ENCODE data around the gene CASZ1.

The CASZ1 gene

GRCh38 chr1:10669570-10669969 is 126.9 kb downstream of the CASZ1 start:
- H3K9me3 ChIP-seq (ENCODE audit: control insufficient read depth, low read length): no peaks in the 10 kb centered on the region
- peaks cover 51% of the 10 kb centered on the region for H3K4me1 ChIP-seq (ENCODE audit: control insufficient read depth, insufficient read depth, low read length)
- H3K36me3 ChIP-seq (ENCODE audit: control insufficient read depth, insufficient read depth, low read length): no peaks in the 10 kb centered on the region
- H3K9ac ChIP-seq (ENCODE audit: low read length): no peak overlapping the region
- H3K4me3 ChIP-seq (ENCODE audit: low read length): no peak overlapping the region
- H3K27me3 ChIP-seq (ENCODE audit: control insufficient read depth, insufficient read depth, low read length): peaks cover 2% of the 10 kb centered on the region

GRCh38 chr1:10667861-10668761 is 128.3 kb downstream of the CASZ1 start:
- peaks cover 2% of the 10 kb centered on the region for H3K27me3 ChIP-seq (ENCODE audit: control insufficient read depth, insufficient read depth, low read length)

DNA sequence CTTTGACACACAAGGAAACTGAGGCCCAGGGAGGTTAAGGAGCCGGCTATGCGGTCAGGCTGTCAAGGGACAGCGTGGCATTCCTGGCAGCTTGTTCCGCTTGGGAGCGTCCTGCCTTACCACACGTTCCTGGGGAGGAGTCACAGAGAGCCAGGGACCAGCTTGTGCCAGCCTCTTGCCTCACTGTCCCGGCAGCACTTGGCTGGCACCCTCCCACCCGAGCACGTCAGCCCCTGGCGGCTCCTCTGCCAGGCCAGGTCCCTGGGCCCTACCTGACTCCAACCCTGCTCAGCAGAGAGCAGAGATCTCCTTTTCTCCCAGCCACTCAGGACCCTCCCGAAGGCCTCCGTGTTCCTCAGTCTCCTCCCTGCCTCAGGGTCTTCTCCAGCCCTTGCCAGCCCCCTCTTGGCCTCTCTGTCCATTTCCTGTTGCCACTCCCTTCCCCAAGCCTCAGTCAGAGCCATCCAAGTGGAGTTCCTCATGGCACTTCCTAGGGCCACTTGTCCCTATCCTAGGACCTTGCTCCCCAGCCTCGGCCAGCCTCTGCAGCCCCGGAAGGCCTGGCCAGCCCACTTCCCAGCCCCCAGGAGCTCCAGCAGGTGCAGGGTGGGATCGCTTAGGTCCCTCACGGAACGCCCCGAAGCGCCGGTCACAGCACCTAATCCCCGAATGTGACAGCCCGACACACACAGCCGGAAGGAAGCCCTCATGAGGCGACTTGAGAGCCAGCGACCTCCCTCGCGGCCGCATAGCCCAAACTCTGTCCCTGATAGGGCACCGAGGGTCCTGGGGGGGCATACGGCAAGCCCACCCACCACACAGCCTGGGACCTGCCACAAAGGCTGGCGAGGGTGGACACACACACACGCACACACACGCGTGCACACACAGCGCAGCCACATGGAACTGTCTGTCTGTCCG is 130.3 kb downstream of the CASZ1 start:
- Histone ChIP-seq H3K36me3 (ENCODE audit: control insufficient read depth, insufficient read depth, low read length) (peaks cover 6% of the 10 kb centered on the region), H3K27me3 (ENCODE audit: control insufficient read depth, insufficient read depth, low read length) (no peaks in the 10 kb centered on the region), H3K9me3 (ENCODE audit: control insufficient read depth, low read length) (no peaks in the 10 kb centered on the region), H3K4me1 (ENCODE audit: control insufficient read depth, insufficient read depth, low read length) (peaks cover 50% of the 10 kb centered on the region), H3K4me3 (ENCODE audit: low read length) (no peak overlapping the region), H3K9ac (ENCODE audit: low read length) (peak overlapping the region; percentile 58)

More at GRCh38 chr1:10667861-10668761, 128.3 kb downstream of the CASZ1 start:
- Histone ChIP-seq H3K4me3 (ENCODE audit: low read length) (no peak overlapping the region), H3K9ac (ENCODE audit: low read length) (peak overlapping the region; percentile 43), H3K9me3 (ENCODE audit: control insufficient read depth, low read length) (no peaks in the 10 kb centered on the region), H3K36me3 (ENCODE audit: control insufficient read depth, insufficient read depth, low read length) (peaks cover under 1% of the 10 kb centered on the region), H3K4me1 (ENCODE audit: control insufficient read depth, insufficient read depth, low read length) (peaks cover 53% of the 10 kb centered on the region)

GRCh38 chr1:10665226-10665625 is 131.2 kb downstream of the CASZ1 start:
- peaks cover 6% of the 10 kb centered on the region for H3K36me3 ChIP-seq (ENCODE audit: control insufficient read depth, insufficient read depth, low read length)
- no peak overlapping the region for H3K4me3 ChIP-seq (ENCODE audit: low read length)
- no peaks in the 10 kb centered on the region for H3K27me3 ChIP-seq (ENCODE audit: control insufficient read depth, insufficient read depth, low read length)
- H3K9ac ChIP-seq (ENCODE audit: low read length): no peak overlapping the region
- H3K9me3 ChIP-seq (ENCODE audit: control insufficient read depth, low read length): no peaks in the 10 kb centered on the region
- H3K4me1 ChIP-seq (ENCODE audit: control insufficient read depth, insufficient read depth, low read length): peaks cover 47% of the 10 kb centered on the region

DNA sequence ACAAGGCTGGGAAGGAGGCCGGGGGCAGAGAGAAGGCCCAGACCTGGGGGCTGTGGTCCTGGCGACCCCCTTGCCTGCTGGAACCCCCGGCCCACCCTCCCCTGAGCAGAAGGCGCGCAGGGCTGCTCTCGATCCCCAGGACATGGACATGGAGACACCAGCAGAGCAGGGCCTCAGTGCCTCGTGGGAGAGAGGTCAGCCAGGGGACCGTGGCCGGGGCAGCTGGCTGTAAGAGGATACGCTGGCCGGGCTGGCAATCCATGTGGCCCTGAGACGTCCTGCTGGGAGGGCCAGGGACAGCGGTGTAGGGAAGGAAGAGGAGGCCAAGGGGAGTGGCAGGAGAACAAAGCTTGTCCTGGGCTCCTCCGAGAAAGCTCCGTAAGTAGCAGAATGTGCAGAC is 132.2 kb downstream of the CASZ1 start:
- H3K9ac ChIP-seq (ENCODE audit: low read length): no peak overlapping the region
- H3K36me3 ChIP-seq (ENCODE audit: control insufficient read depth, insufficient read depth, low read length): peaks cover 8% of the 10 kb centered on the region
- H3K4me1 ChIP-seq (ENCODE audit: control insufficient read depth, insufficient read depth, low read length): peaks cover 44% of the 10 kb centered on the region
- no peaks in the 10 kb centered on the region for H3K27me3 ChIP-seq (ENCODE audit: control insufficient read depth, insufficient read depth, low read length)
- no peak overlapping the region for H3K4me3 ChIP-seq (ENCODE audit: low read length)
- H3K9me3 ChIP-seq (ENCODE audit: control insufficient read depth, low read length): no peaks in the 10 kb centered on the region

DNA sequence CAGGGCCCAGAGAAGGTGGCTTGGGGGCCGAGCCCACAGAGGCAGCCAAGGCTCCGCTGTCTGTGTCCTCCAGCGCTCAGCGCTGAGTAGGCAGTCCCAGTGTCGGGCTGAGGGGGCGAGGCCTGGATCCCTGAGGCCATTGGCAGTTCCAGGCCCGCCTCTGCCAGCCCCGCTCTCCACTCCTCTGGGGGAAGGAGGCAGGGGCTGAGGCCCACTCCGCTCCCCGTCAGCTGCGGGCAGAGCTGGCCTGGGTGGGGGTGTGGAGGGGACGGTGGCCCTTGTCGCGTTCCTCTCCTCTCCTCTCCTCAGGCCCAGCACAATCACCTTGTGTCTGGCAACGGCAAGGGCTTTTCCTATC is 132.8 kb downstream of the CASZ1 start:
- H3K4me1 ChIP-seq (ENCODE audit: control insufficient read depth, insufficient read depth, low read length): peaks cover 38% of the 10 kb centered on the region
- H3K4me3 ChIP-seq (ENCODE audit: low read length): no peak overlapping the region
- peaks cover 12% of the 10 kb centered on the region for H3K36me3 ChIP-seq (ENCODE audit: control insufficient read depth, insufficient read depth, low read length)
- H3K9ac ChIP-seq (ENCODE audit: low read length): no peak overlapping the region
- no peaks in the 10 kb centered on the region for H3K9me3 ChIP-seq (ENCODE audit: control insufficient read depth, low read length)
- no peaks in the 10 kb centered on the region for H3K27me3 ChIP-seq (ENCODE audit: control insufficient read depth, insufficient read depth, low read length)

GRCh38 chr1:10662824-10663677 is 133.4 kb downstream of the CASZ1 start:
- H3K4me3 ChIP-seq (ENCODE audit: low read length): no peak overlapping the region
- H3K4me1 ChIP-seq (ENCODE audit: control insufficient read depth, insufficient read depth, low read length): peaks cover 32% of the 10 kb centered on the region
- H3K9ac ChIP-seq (ENCODE audit: low read length): no peak overlapping the region

GRCh38 chr1:10662090-10662688 is 134.3 kb downstream of the CASZ1 start:
- no peaks in the 10 kb centered on the region for H3K27me3 ChIP-seq (ENCODE audit: control insufficient read depth, insufficient read depth, low read length)
- no peak overlapping the region for H3K4me3 ChIP-seq (ENCODE audit: low read length)
- H3K36me3 ChIP-seq (ENCODE audit: control insufficient read depth, insufficient read depth, low read length): peaks cover 12% of the 10 kb centered on the region
- H3K4me1 ChIP-seq (ENCODE audit: control insufficient read depth, insufficient read depth, low read length): peaks cover 26% of the 10 kb centered on the region
- H3K9me3 ChIP-seq (ENCODE audit: control insufficient read depth, low read length): no peaks in the 10 kb centered on the region
- no peak overlapping the region for H3K9ac ChIP-seq (ENCODE audit: low read length)

More at GRCh38 chr1:10662824-10663677, 133.4 kb downstream of the CASZ1 start:
- H3K27me3 ChIP-seq (ENCODE audit: control insufficient read depth, insufficient read depth, low read length): no peaks in the 10 kb centered on the region
- no peaks in the 10 kb centered on the region for H3K9me3 ChIP-seq (ENCODE audit: control insufficient read depth, low read length)
- H3K36me3 ChIP-seq (ENCODE audit: control insufficient read depth, insufficient read depth, low read length): peaks cover 12% of the 10 kb centered on the region

DNA sequence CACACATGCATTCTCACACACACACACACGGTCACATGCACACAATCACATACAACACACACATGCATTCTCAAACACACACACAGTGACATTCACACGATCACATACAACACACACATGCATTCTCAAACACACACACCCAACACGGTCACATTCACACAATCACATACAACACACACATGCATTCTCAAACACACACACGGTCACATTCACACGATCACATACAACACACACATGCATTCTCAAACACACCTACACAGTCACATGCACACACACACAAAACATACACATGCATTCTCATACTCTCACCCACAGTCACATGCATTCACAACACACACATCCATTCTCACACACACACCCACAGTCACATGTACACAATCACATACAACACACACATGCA is 135.0 kb downstream of the CASZ1 start:
- H3K4me3 ChIP-seq (ENCODE audit: low read length): no peak overlapping the region
- no peaks in the 10 kb centered on the region for H3K9me3 ChIP-seq (ENCODE audit: control insufficient read depth, low read length)
- H3K27me3 ChIP-seq (ENCODE audit: control insufficient read depth, insufficient read depth, low read length): no peaks in the 10 kb centered on the region
- peaks cover 18% of the 10 kb centered on the region for H3K4me1 ChIP-seq (ENCODE audit: control insufficient read depth, insufficient read depth, low read length)
- H3K9ac ChIP-seq (ENCODE audit: low read length): no peak overlapping the region
- peaks cover 12% of the 10 kb centered on the region for H3K36me3 ChIP-seq (ENCODE audit: control insufficient read depth, insufficient read depth, low read length)

GRCh38 chr1:10659646-10660540 is 136.6 kb downstream of the CASZ1 start:
- H3K4me1 ChIP-seq (ENCODE audit: control insufficient read depth, insufficient read depth, low read length): peaks cover 6% of the 10 kb centered on the region
- H3K36me3 ChIP-seq (ENCODE audit: control insufficient read depth, insufficient read depth, low read length): peaks cover 12% of the 10 kb centered on the region
- no peak overlapping the region for H3K4me3 ChIP-seq (ENCODE audit: low read length)
- H3K9me3 ChIP-seq (ENCODE audit: control insufficient read depth, low read length): no peaks in the 10 kb centered on the region
- no peak overlapping the region for H3K9ac ChIP-seq (ENCODE audit: low read length)
- H3K27me3 ChIP-seq (ENCODE audit: control insufficient read depth, insufficient read depth, low read length): no peaks in the 10 kb centered on the region
